ENCODE results near the gene CAMTA1.

DNA sequence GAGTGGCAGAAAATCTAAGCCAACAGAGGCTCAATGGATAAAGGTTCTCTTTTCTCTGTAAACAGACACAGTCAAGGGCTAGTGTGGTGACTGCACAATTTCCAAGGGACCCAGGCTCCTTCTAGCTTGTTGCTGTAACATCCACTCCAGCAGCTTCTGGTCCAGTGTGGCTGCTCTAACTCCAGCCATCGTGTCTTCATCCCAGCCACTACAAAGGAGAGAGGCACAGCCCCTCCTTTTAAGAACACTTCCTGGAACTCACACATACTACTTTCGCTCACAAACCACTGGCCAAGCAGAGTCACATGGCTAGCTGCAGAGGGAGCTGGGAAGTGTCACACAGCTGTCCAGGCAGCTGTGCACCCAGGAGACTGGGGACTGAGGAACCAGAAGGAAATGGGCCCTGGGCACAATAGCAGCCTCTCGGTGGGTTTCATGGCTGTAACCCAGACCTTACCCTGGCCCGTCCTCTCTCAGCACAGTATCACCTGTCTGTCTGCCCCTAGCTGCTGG lies 797.3 kb downstream of the CAMTA1 start:
- TF ChIP-seq POLR2A (IDR thresholded peaks at IDR 0.05) (no peak), POLR2AphosphoS5 (IDR thresholded peaks at IDR 0.05) (no peak)
- TF ChIP-seq, protein P1, sequence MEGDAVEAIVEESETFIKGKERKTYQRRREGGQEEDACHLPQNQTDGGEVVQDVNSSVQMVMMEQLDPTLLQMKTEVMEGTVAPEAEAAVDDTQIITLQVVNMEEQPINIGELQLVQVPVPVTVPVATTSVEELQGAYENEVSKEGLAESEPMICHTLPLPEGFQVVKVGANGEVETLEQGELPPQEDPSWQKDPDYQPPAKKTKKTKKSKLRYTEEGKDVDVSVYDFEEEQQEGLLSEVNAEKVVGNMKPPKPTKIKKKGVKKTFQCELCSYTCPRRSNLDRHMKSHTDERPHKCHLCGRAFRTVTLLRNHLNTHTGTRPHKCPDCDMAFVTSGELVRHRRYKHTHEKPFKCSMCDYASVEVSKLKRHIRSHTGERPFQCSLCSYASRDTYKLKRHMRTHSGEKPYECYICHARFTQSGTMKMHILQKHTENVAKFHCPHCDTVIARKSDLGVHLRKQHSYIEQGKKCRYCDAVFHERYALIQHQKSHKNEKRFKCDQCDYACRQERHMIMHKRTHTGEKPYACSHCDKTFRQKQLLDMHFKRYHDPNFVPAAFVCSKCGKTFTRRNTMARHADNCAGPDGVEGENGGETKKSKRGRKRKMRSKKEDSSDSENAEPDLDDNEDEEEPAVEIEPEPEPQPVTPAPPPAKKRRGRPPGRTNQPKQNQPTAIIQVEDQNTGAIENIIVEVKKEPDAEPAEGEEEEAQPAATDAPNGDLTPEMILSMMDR (IDR thresholded peaks at IDR 0.05) = no peak

Data from prostate gland (tissue), 2 donors.